LNCaP clone FGC (cell line): ENCODE data around the gene ACVR1B.

Experiments used
- DNase-seq: peaks from one replicate; pipeline ENCODE4 v3.0.0-alpha.2; 2011; ENCODE audit warnings: low read depth
- H3K4me3 ChIP-seq: 2 replicates; pipeline ENCODE4 v1.5.1; 2011; ENCODE audit warnings: mild to moderate bottlenecking, low read depth, low read length, control low read depth
- TF ChIP-seq, protein P1 (sequence below): IDR thresholded peaks from 2 replicates; pipeline ENCODE4 v1.5.1; 2012; ENCODE audit warnings: mild to moderate bottlenecking; ENCODE audit not compliant: control insufficient read depth, insufficient read depth; ENCODE audit errors: extremely low read depth

The ACVR1B gene

GRCh38 chr12:51971679-51972421 is 20.4 kb downstream of the ACVR1B start:
- TF ChIP-seq, protein P1, sequence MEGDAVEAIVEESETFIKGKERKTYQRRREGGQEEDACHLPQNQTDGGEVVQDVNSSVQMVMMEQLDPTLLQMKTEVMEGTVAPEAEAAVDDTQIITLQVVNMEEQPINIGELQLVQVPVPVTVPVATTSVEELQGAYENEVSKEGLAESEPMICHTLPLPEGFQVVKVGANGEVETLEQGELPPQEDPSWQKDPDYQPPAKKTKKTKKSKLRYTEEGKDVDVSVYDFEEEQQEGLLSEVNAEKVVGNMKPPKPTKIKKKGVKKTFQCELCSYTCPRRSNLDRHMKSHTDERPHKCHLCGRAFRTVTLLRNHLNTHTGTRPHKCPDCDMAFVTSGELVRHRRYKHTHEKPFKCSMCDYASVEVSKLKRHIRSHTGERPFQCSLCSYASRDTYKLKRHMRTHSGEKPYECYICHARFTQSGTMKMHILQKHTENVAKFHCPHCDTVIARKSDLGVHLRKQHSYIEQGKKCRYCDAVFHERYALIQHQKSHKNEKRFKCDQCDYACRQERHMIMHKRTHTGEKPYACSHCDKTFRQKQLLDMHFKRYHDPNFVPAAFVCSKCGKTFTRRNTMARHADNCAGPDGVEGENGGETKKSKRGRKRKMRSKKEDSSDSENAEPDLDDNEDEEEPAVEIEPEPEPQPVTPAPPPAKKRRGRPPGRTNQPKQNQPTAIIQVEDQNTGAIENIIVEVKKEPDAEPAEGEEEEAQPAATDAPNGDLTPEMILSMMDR = no peak
- no peak overlapping the region for H3K4me3 ChIP-seq
- DNase-seq = no peak

- no peak for DNase-seq
- TF ChIP-seq, protein P1 = no peak
Observed at GRCh38 chr12:51972422-51972812, 20.9 kb downstream of the ACVR1B start.

GRCh38 chr12:51972849-51973273 is 21.4 kb downstream of the ACVR1B start:
- TF ChIP-seq, protein P1 = no peak
- no peak for DNase-seq
- no peak overlapping the region for H3K4me3 ChIP-seq

More at GRCh38 chr12:51972422-51972812, 20.9 kb downstream of the ACVR1B start:
- H3K4me3 ChIP-seq = no peak overlapping the region

DNA sequence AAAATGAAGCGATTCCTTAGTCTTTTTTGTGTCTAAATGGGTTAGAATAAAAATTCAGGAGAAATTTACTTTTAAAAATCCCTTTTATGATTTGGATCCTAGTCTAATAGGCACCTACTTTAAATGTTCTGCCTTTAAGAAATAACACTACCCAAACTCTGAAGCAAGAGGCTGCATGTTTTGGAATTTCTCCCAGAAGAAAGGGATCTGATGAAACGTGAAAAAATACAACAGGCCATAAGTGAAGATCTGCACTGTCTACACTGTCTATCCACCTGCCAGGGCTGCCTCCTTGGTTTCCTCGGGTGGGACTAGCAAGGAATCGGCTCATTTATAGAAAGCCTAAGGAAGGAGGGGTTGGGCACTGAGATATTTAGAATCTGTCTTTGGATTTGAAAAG is 22.1 kb downstream of the ACVR1B start:
- DNase-seq = no peak
- TF ChIP-seq, protein P1 = no peak
- no peak overlapping the region for H3K4me3 ChIP-seq

DNA sequence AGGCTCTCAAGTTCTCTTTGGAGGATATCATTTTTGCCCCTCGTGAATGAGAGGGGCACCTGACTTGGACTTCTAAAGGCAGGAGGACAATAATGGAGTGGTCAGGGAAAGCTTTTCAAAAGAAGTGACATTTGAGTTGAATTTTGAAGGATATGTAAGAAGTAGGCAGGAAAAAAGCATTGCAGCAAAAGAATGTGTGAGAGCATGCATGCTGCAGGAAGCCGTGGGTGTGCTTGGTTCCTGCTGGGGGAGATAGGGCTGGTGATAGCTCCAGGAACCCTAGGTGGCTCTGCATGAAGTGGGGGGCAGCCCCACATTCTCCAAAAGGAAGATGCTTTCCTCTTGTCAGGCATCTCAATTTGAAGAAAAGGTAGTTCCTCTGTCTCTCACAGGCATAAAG is 23.1 kb downstream of the ACVR1B start:
- TF ChIP-seq, protein P1 = no peak
- no peak for DNase-seq
- no peak overlapping the region for H3K4me3 ChIP-seq

GRCh38 chr12:51975196-51975595 is 23.7 kb downstream of the ACVR1B start:
- TF ChIP-seq, protein P1 = no peak
- no peak overlapping the region for H3K4me3 ChIP-seq
- no peak for DNase-seq
